H1 (cell line): ENCODE measurements around the gene CASZ1.

Experiments used
- CEBPB ChIP-seq: IDR thresholded peaks from 2 replicates; pipeline ENCODE4 v1.6.1; 2012; ENCODE audit warnings: low read depth, low read length
- EP300 ChIP-seq, 2 experiments: IDR thresholded peaks; 1 replicate in 1 of 2; 2 replicates in 1 of 2; pipeline ENCODE4 v1.6.1; 2011 to 2012; ENCODE audit warnings: low read depth in 2 of 2, low read length in 2 of 2, mild to moderate bottlenecking in 2 of 2, borderline replicate concordance in 1 of 2, inconsistent platforms in 1 of 2, moderate library complexity in 1 of 2
- EZH2 ChIP-seq: fragments of 200-600 bp; sonication (generic); IDR thresholded peaks from 2 replicates; pipeline ENCODE4 v1.7.1; 2012; ENCODE audit warnings: low read depth, mild to moderate bottlenecking, moderate library complexity, low read length, inconsistent platforms; ENCODE audit not compliant: severe bottlenecking
- POLR2A ChIP-seq, 2 experiments: IDR thresholded peaks; 1 replicate in 1 of 2; 2 replicates in 1 of 2; pipeline ENCODE4 v1.6.1; 2011; ENCODE audit warnings: low read depth in 2 of 2, low read length in 2 of 2, mild to moderate bottlenecking in 2 of 2; ENCODE audit errors: control extremely low read depth in 1 of 2
- POLR2AphosphoS5 ChIP-seq: IDR thresholded peaks from 2 replicates; pipeline ENCODE4 v1.6.1; 2011; ENCODE audit warnings: low read depth, low read length
- RFX5 ChIP-seq: IDR thresholded peaks from 2 replicates; pipeline ENCODE4 v1.6.1; 2011; ENCODE audit warnings: low read depth, low read length, improper control_type of control experiment, borderline replicate concordance
- SIRT6 ChIP-seq: IDR thresholded peaks from one replicate; pipeline ENCODE4 v1.7.1; 2012; ENCODE audit warnings: low read length, inconsistent platforms
- TF ChIP-seq, protein P1 (sequence below), 3 experiments: IDR thresholded peaks; 1 replicate in 2 of 3; 2 replicates in 1 of 3; pipeline versions ENCODE4 v1.5.1 to v1.6.1; 2011; ENCODE audit warnings: low read length in 3 of 3, mild to moderate bottlenecking in 3 of 3, inconsistent platforms in 2 of 3, low read depth in 1 of 3, moderate library complexity in 1 of 3; ENCODE audit not compliant: insufficient read depth in 1 of 3; ENCODE audit errors: control extremely low read depth in 1 of 3
- TF ChIP-seq, protein P2 (sequence below): IDR thresholded peaks from 2 replicates; pipeline ENCODE4 v1.6.1; 2012; ENCODE audit warnings: low read length, inconsistent platforms
- TF ChIP-seq, protein P3 (sequence below): IDR thresholded peaks from 2 replicates; pipeline ENCODE4 v1.6.1; 2011; ENCODE audit warnings: low read depth, mild to moderate bottlenecking, low read length; ENCODE audit not compliant: insufficient read depth
- TF ChIP-seq, protein P4 (sequence below): IDR thresholded peaks from 2 replicates; pipeline ENCODE4 v1.6.1; 2012; ENCODE audit warnings: inconsistent platforms

DNA sequence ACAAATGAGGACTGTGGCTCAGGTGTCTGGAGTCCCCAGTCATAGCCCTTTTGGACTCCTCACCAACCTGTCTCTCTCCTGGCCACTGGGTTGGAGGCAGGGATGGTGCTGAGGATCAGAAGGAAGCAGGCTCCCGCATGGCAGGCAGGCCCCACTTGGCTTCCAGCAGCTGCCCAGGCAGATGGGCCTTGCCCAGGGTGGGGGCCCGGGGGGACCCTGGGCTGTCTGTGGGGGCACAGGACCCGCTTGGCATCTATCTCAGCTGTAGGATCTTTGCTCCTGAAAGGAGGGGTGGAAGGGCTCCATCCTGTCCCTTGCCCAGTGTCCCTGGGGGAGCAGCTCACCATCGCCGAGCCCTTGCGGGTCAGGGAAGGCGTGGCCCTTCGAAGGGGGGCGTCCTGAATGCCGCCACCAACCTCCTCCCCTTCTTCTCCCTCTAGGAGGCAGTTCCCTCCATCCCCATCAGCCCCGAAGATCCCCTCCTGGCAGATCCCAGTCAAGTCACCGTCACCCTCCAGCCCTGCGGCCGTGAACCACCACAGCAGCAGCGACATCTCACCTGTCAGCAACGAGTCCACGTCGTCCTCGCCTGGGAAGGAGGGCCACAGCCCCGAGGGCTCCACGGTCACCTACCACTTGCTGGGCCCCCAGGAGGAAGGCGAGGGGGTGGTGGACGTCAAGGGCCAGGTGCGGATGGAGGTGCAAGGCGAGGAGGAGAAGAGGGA, 167.2 kb downstream of the CASZ1 start:
- no peak for TF ChIP-seq EZH2
- TF ChIP-seq, protein P1, sequence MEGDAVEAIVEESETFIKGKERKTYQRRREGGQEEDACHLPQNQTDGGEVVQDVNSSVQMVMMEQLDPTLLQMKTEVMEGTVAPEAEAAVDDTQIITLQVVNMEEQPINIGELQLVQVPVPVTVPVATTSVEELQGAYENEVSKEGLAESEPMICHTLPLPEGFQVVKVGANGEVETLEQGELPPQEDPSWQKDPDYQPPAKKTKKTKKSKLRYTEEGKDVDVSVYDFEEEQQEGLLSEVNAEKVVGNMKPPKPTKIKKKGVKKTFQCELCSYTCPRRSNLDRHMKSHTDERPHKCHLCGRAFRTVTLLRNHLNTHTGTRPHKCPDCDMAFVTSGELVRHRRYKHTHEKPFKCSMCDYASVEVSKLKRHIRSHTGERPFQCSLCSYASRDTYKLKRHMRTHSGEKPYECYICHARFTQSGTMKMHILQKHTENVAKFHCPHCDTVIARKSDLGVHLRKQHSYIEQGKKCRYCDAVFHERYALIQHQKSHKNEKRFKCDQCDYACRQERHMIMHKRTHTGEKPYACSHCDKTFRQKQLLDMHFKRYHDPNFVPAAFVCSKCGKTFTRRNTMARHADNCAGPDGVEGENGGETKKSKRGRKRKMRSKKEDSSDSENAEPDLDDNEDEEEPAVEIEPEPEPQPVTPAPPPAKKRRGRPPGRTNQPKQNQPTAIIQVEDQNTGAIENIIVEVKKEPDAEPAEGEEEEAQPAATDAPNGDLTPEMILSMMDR (IDR thresholded peaks at IDR 0.05; ENCODE audit: control extremely low read depth in 1 of 3, insufficient read depth in 1 of 3, low read depth in 1 of 3, low read length in 3 of 3): no peak
- TF ChIP-seq, protein P2, sequence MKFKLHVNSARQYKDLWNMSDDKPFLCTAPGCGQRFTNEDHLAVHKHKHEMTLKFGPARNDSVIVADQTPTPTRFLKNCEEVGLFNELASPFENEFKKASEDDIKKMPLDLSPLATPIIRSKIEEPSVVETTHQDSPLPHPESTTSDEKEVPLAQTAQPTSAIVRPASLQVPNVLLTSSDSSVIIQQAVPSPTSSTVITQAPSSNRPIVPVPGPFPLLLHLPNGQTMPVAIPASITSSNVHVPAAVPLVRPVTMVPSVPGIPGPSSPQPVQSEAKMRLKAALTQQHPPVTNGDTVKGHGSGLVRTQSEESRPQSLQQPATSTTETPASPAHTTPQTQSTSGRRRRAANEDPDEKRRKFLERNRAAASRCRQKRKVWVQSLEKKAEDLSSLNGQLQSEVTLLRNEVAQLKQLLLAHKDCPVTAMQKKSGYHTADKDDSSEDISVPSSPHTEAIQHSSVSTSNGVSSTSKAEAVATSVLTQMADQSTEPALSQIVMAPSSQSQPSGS: no peak
- TF ChIP-seq RFX5: no peak
- no peak for TF ChIP-seq POLR2AphosphoS5
- TF ChIP-seq, protein P3, sequence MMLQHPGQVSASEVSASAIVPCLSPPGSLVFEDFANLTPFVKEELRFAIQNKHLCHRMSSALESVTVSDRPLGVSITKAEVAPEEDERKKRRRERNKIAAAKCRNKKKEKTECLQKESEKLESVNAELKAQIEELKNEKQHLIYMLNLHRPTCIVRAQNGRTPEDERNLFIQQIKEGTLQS: no peak
- TF ChIP-seq CEBPB: no peak
- TF ChIP-seq SIRT6: no peak
- no peak for TF ChIP-seq POLR2A (IDR thresholded peaks at IDR 0.05; ENCODE audit: control extremely low read depth in 1 of 2, low read depth in 2 of 2, low read length in 2 of 2)
- TF ChIP-seq EP300 (IDR thresholded peaks at IDR 0.05; ENCODE audit: borderline replicate concordance in 1 of 2, low read depth in 2 of 2, low read length in 2 of 2): no peak
- TF ChIP-seq, protein P4, sequence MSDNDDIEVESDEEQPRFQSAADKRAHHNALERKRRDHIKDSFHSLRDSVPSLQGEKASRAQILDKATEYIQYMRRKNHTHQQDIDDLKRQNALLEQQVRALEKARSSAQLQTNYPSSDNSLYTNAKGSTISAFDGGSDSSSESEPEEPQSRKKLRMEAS: no peak
